ENCODE data around the gene PFDN4. TPM values are rescaled to one million over a fixed set of nuclear protein-coding genes. Genes with fewer than 3 reads are reported as not detected.

PFDN4 gene
- polyA plus RNA-seq, 2 of the 4 experiments (the other 2 are of a cell fraction) = 140 to 146 TPM

GRCh38 chr20:54158226-54158625 lies 49.7 kb upstream of the PFDN4 start (continued):
- TF ChIP-seq NPAS2 (CRISPR knock-in tag; IDR thresholded peaks at IDR 0.05; ENCODE audit: borderline replicate concordance) (no peak), ZFP36 (IDR thresholded peaks at IDR 0.05; ENCODE audit: borderline replicate concordance, partially characterized antibody) (no peak), HES2 (IDR thresholded peaks at IDR 0.05) (no peak), POLR2A (IDR thresholded peaks at IDR 0.05; ENCODE audit: low read length) (no peak), SREBF2 (IDR thresholded peaks at IDR 0.05) (no peak), RCOR1 (IDR thresholded peaks at IDR 0.05; ENCODE audit: low read depth, low read length) (no peak), HOXB13 (CRISPR knock-in tag; IDR thresholded peaks at IDR 0.05; ENCODE audit: low read depth) (no peak), HEYL (CRISPR knock-in tag; IDR thresholded peaks at IDR 0.05) (no peak), CEBPB (IDR thresholded peaks at IDR 0.05) (no peak), GATA3 (IDR thresholded peaks at IDR 0.05; ENCODE audit: borderline replicate concordance) (no peak), ESRRA (IDR thresholded peaks at IDR 0.05; ENCODE audit: borderline replicate concordance, low read length) (no peak), KDM5A (IDR thresholded peaks at IDR 0.05) (no peak), ELK1 (IDR thresholded peaks at IDR 0.05; ENCODE audit: low read depth, low read length) (no peak), NFE2L2 (conservative IDR thresholded peaks at IDR 0.05; ENCODE audit: low read length) (no peak), REST (IDR thresholded peaks at IDR 0.05) (no peak), JUN (IDR thresholded peaks at IDR 0.05) (peak; percentile 37 to 45; a peak in 2 of 5 replicates), RAD21 (conservative IDR thresholded peaks at IDR 0.05 in 1 of 2, IDR thresholded peaks at IDR 0.05 in 1 of 2) (no peak), HDAC2 (IDR thresholded peaks at IDR 0.05) (no peak), FOSL2 (IDR thresholded peaks at IDR 0.05) (no peak), FOSL2 (CRISPR knock-in tag; IDR thresholded peaks at IDR 0.05) (no peak), MAZ (IDR thresholded peaks at IDR 0.05; ENCODE audit: borderline replicate concordance, low read depth, low read length) (no peak), PHF8 (IDR thresholded peaks at IDR 0.05; ENCODE audit: borderline replicate concordance, low read depth) (no peak), ZNF302 (CRISPR knock-in tag; IDR thresholded peaks at IDR 0.05) (no peak), HOXB5 (CRISPR knock-in tag; IDR thresholded peaks at IDR 0.05) (no peak), EHMT2 (IDR thresholded peaks at IDR 0.05; ENCODE audit: low read depth) (no peak), BHLHE40 (IDR thresholded peaks at IDR 0.05; ENCODE audit: low read depth, low read length) (no peak), HMGXB4 (CRISPR knock-in tag; IDR thresholded peaks at IDR 0.05; ENCODE audit: borderline replicate concordance) (no peak), EHF (CRISPR knock-in tag; IDR thresholded peaks at IDR 0.05) (peak; percentile 29; the same call in 1 of the 2 replicates), MAFK (IDR thresholded peaks at IDR 0.05; ENCODE audit: partially characterized antibody) (no peak), NR3C1 (IDR thresholded peaks at IDR 0.05) (no peak), MYC (IDR thresholded peaks at IDR 0.05; ENCODE audit: borderline replicate concordance, low read length) (no peak), EP300 (IDR thresholded peaks at IDR 0.05) (no peak), TP53 (CRISPR knock-in tag; IDR thresholded peaks at IDR 0.05) (peak; percentile 88), FOSB (CRISPR knock-in tag; IDR thresholded peaks at IDR 0.05) (peak; percentile 90)
- TF ChIP-seq, protein P1, sequence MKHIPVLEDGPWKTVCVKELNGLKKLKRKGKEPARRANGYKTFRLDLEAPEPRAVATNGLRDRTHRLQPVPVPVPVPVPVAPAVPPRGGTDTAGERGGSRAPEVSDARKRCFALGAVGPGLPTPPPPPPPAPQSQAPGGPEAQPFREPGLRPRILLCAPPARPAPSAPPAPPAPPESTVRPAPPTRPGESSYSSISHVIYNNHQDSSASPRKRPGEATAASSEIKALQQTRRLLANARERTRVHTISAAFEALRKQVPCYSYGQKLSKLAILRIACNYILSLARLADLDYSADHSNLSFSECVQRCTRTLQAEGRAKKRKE (CRISPR knock-in tag; IDR thresholded peaks at IDR 0.05; ENCODE audit: low read depth) = no peak
- TF ChIP-seq, protein P2, sequence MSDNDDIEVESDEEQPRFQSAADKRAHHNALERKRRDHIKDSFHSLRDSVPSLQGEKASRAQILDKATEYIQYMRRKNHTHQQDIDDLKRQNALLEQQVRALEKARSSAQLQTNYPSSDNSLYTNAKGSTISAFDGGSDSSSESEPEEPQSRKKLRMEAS (IDR thresholded peaks at IDR 0.05) = no peak
- TF ChIP-seq, protein P3, sequence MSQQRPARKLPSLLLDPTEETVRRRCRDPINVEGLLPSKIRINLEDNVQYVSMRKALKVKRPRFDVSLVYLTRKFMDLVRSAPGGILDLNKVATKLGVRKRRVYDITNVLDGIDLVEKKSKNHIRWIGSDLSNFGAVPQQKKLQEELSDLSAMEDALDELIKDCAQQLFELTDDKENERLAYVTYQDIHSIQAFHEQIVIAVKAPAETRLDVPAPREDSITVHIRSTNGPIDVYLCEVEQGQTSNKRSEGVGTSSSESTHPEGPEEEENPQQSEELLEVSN (IDR thresholded peaks at IDR 0.05; ENCODE audit: borderline replicate concordance, low read depth) = no peak

Measured in A549 (cell line).